H9 (cell line): ENCODE data around the gene KCNE2. TPM values are rescaled to one million over a fixed set of nuclear protein-coding genes. Genes with fewer than 3 reads are reported as not detected.

Experiments
- DNase-seq: peaks from one replicate; pipeline ENCODE4 v3.0.0-alpha.2; 2017
- H2AFZ ChIP-seq: one replicate; pipeline ENCODE4 v1.6.1; 2013; ENCODE audit warnings: mild to moderate bottlenecking, low read length, control low read depth, moderate library complexity
- H2AK5ac ChIP-seq: 2 replicates; pipeline ENCODE4 v1.6.1; 2013; ENCODE audit warnings: low read length, control low read depth, mixed read lengths; ENCODE audit not compliant: insufficient read length
- H2BK120ac ChIP-seq: one replicate; pipeline ENCODE4 v1.6.1; 2013; ENCODE audit warnings: low read depth, mild to moderate bottlenecking, low read length, control low read depth, inconsistent platforms; ENCODE audit not compliant: poor library complexity, severe bottlenecking
- H2BK12ac ChIP-seq: 2 replicates; pipeline ENCODE4 v1.6.1; 2013; ENCODE audit warnings: low read length, control low read depth, mixed read lengths, low read depth; ENCODE audit not compliant: insufficient read length
- H2BK15ac ChIP-seq: 2 replicates; pipeline ENCODE4 v1.6.1; 2013; ENCODE audit warnings: low read depth, low read length, control low read depth
- H2BK20ac ChIP-seq: one replicate; pipeline ENCODE4 v1.6.1; 2013; ENCODE audit warnings: low read depth, mild to moderate bottlenecking, low read length, control low read depth, inconsistent platforms; ENCODE audit not compliant: poor library complexity, severe bottlenecking
- H2BK5ac ChIP-seq: 2 replicates; pipeline ENCODE4 v1.6.1; 2013; ENCODE audit warnings: low read length, control low read depth, mixed read lengths; ENCODE audit not compliant: insufficient read length
- H3K14ac ChIP-seq: 2 replicates; pipeline ENCODE4 v1.6.1; 2013; ENCODE audit warnings: low read length, control low read depth; ENCODE audit not compliant: insufficient read depth
- H3K18ac ChIP-seq: 2 replicates; pipeline ENCODE4 v1.6.1; 2013; ENCODE audit warnings: low read depth, mild to moderate bottlenecking, mixed read lengths, low read length, control low read depth; ENCODE audit not compliant: insufficient read length
- H3K23ac ChIP-seq: 2 replicates; pipeline ENCODE4 v1.6.1; 2013; ENCODE audit warnings: low read length, control low read depth, mixed read lengths, low read depth; ENCODE audit not compliant: insufficient read length
- H3K23me2 ChIP-seq: 2 replicates; pipeline ENCODE4 v1.6.1; 2013; ENCODE audit warnings: low read depth, mild to moderate bottlenecking, mixed read lengths, low read length, control low read depth; ENCODE audit not compliant: insufficient read length, poor library complexity, severe bottlenecking
- H3K27ac ChIP-seq: 2 replicates; pipeline ENCODE4 v1.5.1; 2013; ENCODE audit warnings: low read length, control low read depth, mixed read lengths, low read depth; ENCODE audit not compliant: insufficient read length
- H3K27me3 ChIP-seq: 2 replicates; pipeline ENCODE4 v1.6.1; 2013; ENCODE audit warnings: low read length, control low read depth, inconsistent platforms; ENCODE audit not compliant: insufficient read depth
- H3K4ac ChIP-seq: 2 replicates; pipeline ENCODE4 v1.6.1; 2013; ENCODE audit warnings: low read depth, mild to moderate bottlenecking, control low read depth, inconsistent platforms, low read length, moderate library complexity
- H3K4me1 ChIP-seq: 2 replicates; pipeline ENCODE4 v1.6.1; 2013; ENCODE audit warnings: low read length, control low read depth, inconsistent platforms; ENCODE audit not compliant: insufficient read depth
- H3K4me2 ChIP-seq: 2 replicates; pipeline ENCODE4 v1.6.1; 2013; ENCODE audit warnings: low read length, control low read depth, mixed read lengths; ENCODE audit not compliant: insufficient read length, insufficient read depth
- H3K56ac ChIP-seq: 2 replicates; pipeline ENCODE4 v1.6.1; 2013; ENCODE audit warnings: low read depth, mild to moderate bottlenecking, mixed read lengths, low read length, control low read depth; ENCODE audit not compliant: insufficient read length
- H3K79me1 ChIP-seq: 2 replicates; pipeline ENCODE4 v1.6.1; 2013; ENCODE audit warnings: low read depth, mild to moderate bottlenecking, moderate library complexity, low read length, control low read depth, inconsistent platforms; ENCODE audit not compliant: insufficient read depth, poor library complexity, severe bottlenecking
- H3K79me2 ChIP-seq: 2 replicates; pipeline ENCODE4 v1.6.1; 2013; ENCODE audit warnings: low read length, control low read depth, inconsistent platforms; ENCODE audit not compliant: insufficient read depth
- H3K9ac ChIP-seq: 2 replicates; pipeline ENCODE4 v1.6.1; 2013; ENCODE audit warnings: low read length, control low read depth, mixed read lengths; ENCODE audit not compliant: insufficient read length; ENCODE audit errors: extremely low read depth
- H3K9me3 ChIP-seq: one replicate; pipeline ENCODE4 v1.6.1; 2013; ENCODE audit warnings: low read depth, low read length, inconsistent platforms; ENCODE audit not compliant: control insufficient read depth
- H3T11ph ChIP-seq: one replicate; pipeline ENCODE4 v1.6.1; 2013; ENCODE audit warnings: mild to moderate bottlenecking, low read length, control low read depth, inconsistent platforms
- H4K20me1 ChIP-seq: one replicate; pipeline ENCODE4 v1.6.1; 2013; ENCODE audit not compliant: control insufficient read depth, insufficient read length, insufficient read depth
- H4K5ac ChIP-seq: 2 replicates; pipeline ENCODE4 v1.6.1; 2013; ENCODE audit warnings: low read depth, mild to moderate bottlenecking, mixed read lengths, low read length, control low read depth; ENCODE audit not compliant: insufficient read length
- H4K8ac ChIP-seq: replicated peaks from 2 replicates; pipeline ENCODE4 v1.6.1; 2013; ENCODE audit warnings: low read length, control low read depth, mixed read lengths, low read depth; ENCODE audit not compliant: insufficient read length
- H4K91ac ChIP-seq: 2 replicates; pipeline ENCODE4 v1.6.1; 2013; ENCODE audit warnings: low read depth, mild to moderate bottlenecking, moderate library complexity, mixed read lengths, low read length, control low read depth; ENCODE audit not compliant: insufficient read length
- H3K27ac Mint-ChIP-seq, 3 experiments: 2 replicates in 2 of 3; 3 replicates in 1 of 3; pipeline ENCODE4 v1.8.0; 2020 to 2021; ENCODE audit warnings: mixed read lengths in 3 of 3, mild to moderate bottlenecking in 1 of 3, moderate library complexity in 1 of 3
- H3K27me3 Mint-ChIP-seq: 2 replicates; pipeline ENCODE4 v1.8.0; 2021; ENCODE audit warnings: low read depth, mild to moderate bottlenecking, moderate library complexity, mixed read lengths
- H3K36me3 Mint-ChIP-seq, 3 experiments: 2 replicates in 2 of 3; 3 replicates in 1 of 3; pipeline ENCODE4 v1.8.0; 2020 to 2021; ENCODE audit warnings: low read depth in 3 of 3, mixed read lengths in 3 of 3; ENCODE audit not compliant: insufficient read depth in 1 of 3
- H3K4me1 Mint-ChIP-seq, 2 experiments: 2 replicates each; pipeline ENCODE4 v1.8.0; 2020; ENCODE audit warnings: mixed read lengths in 2 of 2
- H3K4me3 Mint-ChIP-seq, 2 experiments: 2 replicates in 1 of 2; 3 replicates in 1 of 2; pipeline ENCODE4 v1.8.0; 2020 to 2021; ENCODE audit warnings: mild to moderate bottlenecking in 2 of 2, mixed read lengths in 2 of 2, moderate library complexity in 1 of 2
- H3K9me3 Mint-ChIP-seq, 2 experiments: 2 replicates in 1 of 2; 3 replicates in 1 of 2; pipeline ENCODE4 v1.8.0; 2020; ENCODE audit warnings: mild to moderate bottlenecking in 2 of 2, mixed read lengths in 2 of 2, moderate library complexity in 1 of 2
- WGBS: extraction: QIAGEN DNeasy Blood & Tissue Kit; methylation state at CpG from one replicate; pipeline ENCODE4 v1.1.7; 2013; ENCODE audit warnings: missing lambda C conversion rate, low lambda C conversion rate, mixed read lengths; ENCODE audit not compliant: insufficient read length; ENCODE audit errors: extremely low coverage; 5-methylcytosine and 5-hydroxymethylcytosine counted together
- total RNA-seq: library from RNA; stranded (reverse); gene quantifications from 2 replicates; pipeline ENCODE4 v1.2.1, GENCODE V29; 2021
- TF ChIP-seq, protein P1 (sequence below): fragments of 200-600 bp; sonication (generic); conservative IDR thresholded peaks from 3 replicates; pipeline ENCODE4 v1.8.0; 2021; ENCODE audit warnings: antibody characterized with exemption, mild to moderate bottlenecking

Gene KCNE2
- total RNA-seq, 1 experiment from 2014 or later = not detected

- no peak overlapping the region for H3K56ac ChIP-seq
- H3K27ac ChIP-seq = no peak overlapping the region
- H4K5ac ChIP-seq = no peak overlapping the region
- Mint-ChIP-seq H3K27me3 (no peaks in the 10 kb centered on the region; the same call in 1 of the 2 replicates), H3K4me1 (peaks cover 5 to 9% of the 10 kb centered on the region in 2 experiments; a peak in 2 of 4 replicates), H3K9me3 (no peaks in the 10 kb centered on the region; a peak in 1 of 5 replicates), H3K36me3 (no peaks in the 10 kb centered on the region), H3K27ac (no peak overlapping the region), H3K4me3 (no peak overlapping the region)
- no peak overlapping the region for H2BK15ac ChIP-seq
- H3K23me2 ChIP-seq = no peaks in the 10 kb centered on the region
- no peaks in the 10 kb centered on the region for H3K4me1 ChIP-seq
- H2BK5ac ChIP-seq = no peak overlapping the region
- H3K18ac ChIP-seq = no peak overlapping the region
- H2BK120ac ChIP-seq = no peak overlapping the region
- H2AK5ac ChIP-seq = no peak overlapping the region
- H3K23ac ChIP-seq = no peak overlapping the region
- H3K79me1 ChIP-seq = no peaks in the 10 kb centered on the region
- H3K9me3 ChIP-seq = no peaks in the 10 kb centered on the region
- H4K20me1 ChIP-seq = no peaks in the 10 kb centered on the region
- no peak overlapping the region for H3K4ac ChIP-seq
- H4K91ac ChIP-seq = no peak overlapping the region
- no peak overlapping the region for H2AFZ ChIP-seq
- no peak for DNase-seq
- no peaks in the 10 kb centered on the region for H3K79me2 ChIP-seq
- H3T11ph ChIP-seq = no peak overlapping the region
- no peak overlapping the region for H4K8ac ChIP-seq
- H3K27me3 ChIP-seq = no peaks in the 10 kb centered on the region
- H3K4me2 ChIP-seq = no peak overlapping the region
- TF ChIP-seq, protein P1, sequence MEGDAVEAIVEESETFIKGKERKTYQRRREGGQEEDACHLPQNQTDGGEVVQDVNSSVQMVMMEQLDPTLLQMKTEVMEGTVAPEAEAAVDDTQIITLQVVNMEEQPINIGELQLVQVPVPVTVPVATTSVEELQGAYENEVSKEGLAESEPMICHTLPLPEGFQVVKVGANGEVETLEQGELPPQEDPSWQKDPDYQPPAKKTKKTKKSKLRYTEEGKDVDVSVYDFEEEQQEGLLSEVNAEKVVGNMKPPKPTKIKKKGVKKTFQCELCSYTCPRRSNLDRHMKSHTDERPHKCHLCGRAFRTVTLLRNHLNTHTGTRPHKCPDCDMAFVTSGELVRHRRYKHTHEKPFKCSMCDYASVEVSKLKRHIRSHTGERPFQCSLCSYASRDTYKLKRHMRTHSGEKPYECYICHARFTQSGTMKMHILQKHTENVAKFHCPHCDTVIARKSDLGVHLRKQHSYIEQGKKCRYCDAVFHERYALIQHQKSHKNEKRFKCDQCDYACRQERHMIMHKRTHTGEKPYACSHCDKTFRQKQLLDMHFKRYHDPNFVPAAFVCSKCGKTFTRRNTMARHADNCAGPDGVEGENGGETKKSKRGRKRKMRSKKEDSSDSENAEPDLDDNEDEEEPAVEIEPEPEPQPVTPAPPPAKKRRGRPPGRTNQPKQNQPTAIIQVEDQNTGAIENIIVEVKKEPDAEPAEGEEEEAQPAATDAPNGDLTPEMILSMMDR = no peak
- no peak overlapping the region for H3K9ac ChIP-seq
- no peak overlapping the region for H3K14ac ChIP-seq
- no peak overlapping the region for H2BK20ac ChIP-seq
- no CpG with 5 or more reads among the region's 5 CpGs for WGBS
- H2BK12ac ChIP-seq = no peak overlapping the region
These were observed 21.3 kb upstream of the KCNE2 start for GRCh38 chr21:34342476-34342875.
